T-helper 22 cell (primary cell): ENCODE measurements around the gene SCFD1.
"Not testable (repeated sequence)": the region's sequence is repeated elsewhere in the genome, so short reads cannot be mapped to it uniquely, and the experiment has no call there.

Source experiments
- DNase-seq: peaks from one replicate; pipeline ENCODE4 v3.0.0-alpha.2; 2020; ENCODE audit warnings: low read depth

SCFD1 gene, protein sequence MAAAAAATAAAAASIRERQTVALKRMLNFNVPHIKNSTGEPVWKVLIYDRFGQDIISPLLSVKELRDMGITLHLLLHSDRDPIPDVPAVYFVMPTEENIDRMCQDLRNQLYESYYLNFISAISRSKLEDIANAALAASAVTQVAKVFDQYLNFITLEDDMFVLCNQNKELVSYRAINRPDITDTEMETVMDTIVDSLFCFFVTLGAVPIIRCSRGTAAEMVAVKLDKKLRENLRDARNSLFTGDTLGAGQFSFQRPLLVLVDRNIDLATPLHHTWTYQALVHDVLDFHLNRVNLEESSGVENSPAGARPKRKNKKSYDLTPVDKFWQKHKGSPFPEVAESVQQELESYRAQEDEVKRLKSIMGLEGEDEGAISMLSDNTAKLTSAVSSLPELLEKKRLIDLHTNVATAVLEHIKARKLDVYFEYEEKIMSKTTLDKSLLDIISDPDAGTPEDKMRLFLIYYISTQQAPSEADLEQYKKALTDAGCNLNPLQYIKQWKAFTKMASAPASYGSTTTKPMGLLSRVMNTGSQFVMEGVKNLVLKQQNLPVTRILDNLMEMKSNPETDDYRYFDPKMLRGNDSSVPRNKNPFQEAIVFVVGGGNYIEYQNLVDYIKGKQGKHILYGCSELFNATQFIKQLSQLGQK

GRCh38 chr14:30621940-30622830, at the start of gene SCFD1:
TSS of gene SCFD1 (plus strand) at chr14:30622319. CDS start at chr14:30622339, 20 bp downstream.
- DNase-seq, result peak; percentile 86

DNA sequence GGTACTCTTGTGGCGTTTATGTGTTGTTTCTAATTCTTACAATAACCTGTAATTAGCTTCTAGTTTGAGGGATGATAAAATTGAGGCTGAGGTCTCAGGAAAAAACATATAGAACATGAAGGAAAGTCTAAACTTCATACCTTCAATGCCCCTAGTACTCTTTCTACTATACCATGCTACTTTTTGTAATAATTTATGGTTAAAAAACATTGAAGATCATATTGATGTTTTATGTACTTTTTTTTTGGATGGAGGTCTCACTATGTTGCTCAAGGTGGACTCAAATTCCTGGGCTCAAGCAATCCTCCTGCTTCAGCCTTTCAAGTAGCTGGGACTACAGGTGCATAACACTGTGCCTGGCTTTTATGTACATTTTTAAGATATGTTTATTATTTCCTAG, 49.3 kb upstream of the SCFD1 start:
- no peak for DNase-seq

- DNase-seq, result no peak
These were observed 48.8 kb upstream of the SCFD1 start for GRCh38 chr14:30573226-30573814.

DNA sequence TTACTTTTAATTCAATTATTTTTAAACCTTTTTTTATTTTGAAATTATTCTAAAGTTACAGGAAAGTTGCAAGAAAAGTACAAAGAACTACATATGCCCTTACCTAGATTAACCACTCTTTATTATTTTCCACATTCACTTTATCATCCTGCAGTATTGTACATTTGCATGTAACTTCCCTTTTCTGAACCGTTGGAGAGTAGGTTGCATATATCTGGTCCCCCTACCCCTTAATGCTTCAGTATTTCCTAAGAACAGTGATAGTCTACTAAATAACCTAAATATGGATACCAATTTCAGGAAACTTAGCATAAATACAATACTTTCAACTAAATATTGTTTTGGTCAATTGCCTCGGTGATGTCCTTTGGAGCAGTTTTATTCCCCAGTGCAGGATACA, 48.2 kb upstream of the SCFD1 start:
- no peak for DNase-seq

DNA sequence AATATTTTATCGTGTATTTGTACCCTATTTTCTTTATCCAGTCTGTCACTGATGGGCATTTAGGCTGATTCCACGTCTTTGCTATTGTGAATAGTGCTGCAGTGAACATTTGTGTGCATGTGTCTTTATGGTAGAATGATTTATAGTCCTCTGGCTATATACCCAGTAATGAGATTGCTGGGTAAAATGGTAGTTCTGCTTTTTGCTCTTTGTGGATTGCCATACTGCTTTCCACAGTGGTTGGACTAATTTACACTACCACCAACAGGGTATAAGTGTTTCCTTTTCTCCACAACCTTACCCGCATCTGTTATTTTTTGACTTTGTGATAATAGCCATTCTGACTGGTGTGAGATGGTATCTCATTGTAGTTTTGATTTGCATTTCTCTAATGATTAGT, 47.3 kb upstream of the SCFD1 start:
- not testable (repeated sequence) for DNase-seq

GRCh38 chr14:30576333-30576732, 45.8 kb upstream of the SCFD1 start:
- DNase-seq, result not testable (repeated sequence)

DNA sequence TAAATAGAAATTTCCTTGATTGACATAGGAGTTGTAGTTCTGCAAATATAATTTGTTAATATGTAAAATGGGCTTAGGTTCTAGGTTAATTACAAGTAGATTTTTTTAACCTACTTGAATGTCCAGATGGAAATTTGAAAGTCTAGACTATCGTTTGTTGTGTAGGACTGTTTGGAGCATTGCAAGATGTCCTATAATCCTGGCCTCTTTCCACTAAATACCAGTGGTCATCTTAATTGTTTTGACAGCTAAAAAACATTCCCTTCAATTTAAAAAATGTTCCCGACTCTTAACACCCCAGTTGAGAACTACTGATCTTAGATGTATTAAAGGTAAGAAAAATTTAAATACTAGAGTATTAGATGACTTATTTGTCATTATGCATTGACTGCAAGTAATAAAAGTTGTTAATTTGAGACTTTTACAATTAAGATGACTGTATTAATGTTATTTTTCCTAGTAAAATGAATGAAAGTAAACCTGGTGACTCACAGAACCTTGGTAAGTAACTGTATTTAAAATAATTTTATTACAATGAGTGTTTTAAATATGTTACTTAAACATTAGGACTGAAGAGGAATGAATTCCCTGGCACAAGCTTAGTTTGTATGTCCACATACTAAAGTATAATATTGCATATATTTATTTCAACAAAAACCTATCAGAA, 41.4 kb upstream of the SCFD1 start:
- no peak for DNase-seq

- no peak for DNase-seq
These were observed 40.9 kb upstream of the SCFD1 start for GRCh38 chr14:30581283-30581625.

- no peak for DNase-seq
These were observed 39.7 kb upstream of the SCFD1 start for GRCh38 chr14:30582376-30582775.

GRCh38 chr14:30584058-30584630, 38.0 kb upstream of the SCFD1 start:
- no peak for DNase-seq

DNA sequence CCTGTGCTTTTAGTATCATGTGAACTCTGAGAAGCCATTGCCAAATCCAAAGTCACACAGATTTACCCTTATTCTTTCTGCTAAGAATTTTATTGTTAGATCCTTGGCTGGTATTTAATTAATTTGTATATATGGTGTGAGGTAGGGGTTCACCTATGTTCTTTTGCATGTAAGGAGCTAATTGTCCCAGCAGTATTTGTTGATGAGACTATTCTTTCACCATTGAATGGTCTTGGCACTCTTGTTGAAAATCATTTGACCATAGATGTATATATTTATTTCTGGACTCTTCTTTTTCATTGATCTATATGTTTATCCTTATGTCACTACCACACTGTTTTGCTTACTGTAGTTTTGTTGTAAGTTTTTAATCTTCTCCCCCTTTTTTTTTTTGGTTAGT, 36.9 kb upstream of the SCFD1 start:
- no peak for DNase-seq

DNA sequence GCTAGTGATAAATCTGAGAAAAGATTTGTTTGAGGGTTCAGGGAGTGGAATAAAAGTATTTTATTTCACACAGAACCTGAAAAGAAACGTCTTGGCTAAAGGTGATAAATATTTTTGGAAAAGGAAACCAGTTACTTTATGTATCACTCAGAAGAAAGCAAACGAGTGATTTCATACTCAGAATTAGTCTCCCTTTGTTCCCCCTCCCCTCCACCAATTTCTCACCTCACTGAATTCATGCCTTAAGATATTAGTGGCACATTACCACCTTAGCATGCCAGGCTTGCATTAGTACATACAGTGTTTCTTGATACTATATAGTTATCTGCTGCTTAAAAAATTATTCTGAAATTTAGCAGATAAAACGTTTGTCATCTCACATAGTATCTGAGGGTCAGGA, 35.0 kb upstream of the SCFD1 start:
- no peak for DNase-seq

DNA sequence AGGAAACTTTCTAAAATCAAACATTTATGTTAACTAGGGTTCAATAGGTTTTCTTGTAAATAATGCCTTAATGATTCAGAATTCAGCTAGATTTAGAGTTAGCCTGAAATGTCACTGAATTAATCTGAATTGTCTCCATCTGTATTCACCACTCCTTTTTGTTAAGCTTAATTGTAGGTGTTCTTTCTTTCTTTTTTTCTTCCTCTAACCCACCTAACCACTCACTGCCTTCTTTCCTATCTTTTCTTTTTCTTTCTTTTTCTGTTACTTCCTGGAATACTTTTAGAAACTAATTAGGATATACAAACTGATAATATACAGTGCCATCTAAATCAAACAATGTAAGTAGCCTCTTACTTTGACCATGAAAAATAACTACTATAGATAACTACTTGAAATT, 33.2 kb upstream of the SCFD1 start:
- DNase-seq, result no peak

GRCh38 chr14:30596935-30597334, 25.2 kb upstream of the SCFD1 start:
- no peak for DNase-seq

- no peak for DNase-seq
These were observed 24.6 kb upstream of the SCFD1 start for GRCh38 chr14:30597504-30597903.

- no peak for DNase-seq
These were observed 20.9 kb upstream of the SCFD1 start for GRCh38 chr14:30600922-30601918.

- DNase-seq, result no peak
These were observed 18.7 kb upstream of the SCFD1 start for GRCh38 chr14:30603402-30603801.

GRCh38 chr14:30604696-30605095, 17.4 kb upstream of the SCFD1 start:
- not testable (repeated sequence) for DNase-seq

- DNase-seq, result no peak
These were observed 14.9 kb upstream of the SCFD1 start for GRCh38 chr14:30607156-30607780.

- no peak for DNase-seq
These were observed 13.5 kb upstream of the SCFD1 start for GRCh38 chr14:30608533-30609006.
